Posterior vena cava (tissue), 2 donors: ENCODE data around the gene SLC29A1. TPM values are rescaled to one million over a fixed set of nuclear protein-coding genes. Genes with fewer than 3 reads are reported as not detected.

Source experiments
- DNase-seq: peaks from one replicate; pipeline ENCODE4 v3.0.0-alpha.2; 2020; ENCODE audit warnings: low spot score
- intact Hi-C, 2 donors: fragments of 100-400 bp; cut with DNase I; formaldehyde crosslinking; loops; one replicate each; pipeline versions ENCODE4 v1.14.1 to v1.14.2; 2022 to 2023
- total RNA-seq, 2 donors: library from RNA; stranded (reverse); fragmentation: NEBNext Ultra II Directional; extraction: Animal tissue kit (Norgen Biotek cat#: 25700); gene quantifications; one replicate each; pipeline ENCODE4 v1.2.1, GENCODE V29; 2021
- donor health status: DM: yes; HTN: yes; CAD: no.
- donor health status: DM: yes; HTN: yes; CAD: no.

The SLC29A1 gene
- total RNA-seq, 2 donors from 2014 or later: 76.5 to 80.0 TPM

DNA sequence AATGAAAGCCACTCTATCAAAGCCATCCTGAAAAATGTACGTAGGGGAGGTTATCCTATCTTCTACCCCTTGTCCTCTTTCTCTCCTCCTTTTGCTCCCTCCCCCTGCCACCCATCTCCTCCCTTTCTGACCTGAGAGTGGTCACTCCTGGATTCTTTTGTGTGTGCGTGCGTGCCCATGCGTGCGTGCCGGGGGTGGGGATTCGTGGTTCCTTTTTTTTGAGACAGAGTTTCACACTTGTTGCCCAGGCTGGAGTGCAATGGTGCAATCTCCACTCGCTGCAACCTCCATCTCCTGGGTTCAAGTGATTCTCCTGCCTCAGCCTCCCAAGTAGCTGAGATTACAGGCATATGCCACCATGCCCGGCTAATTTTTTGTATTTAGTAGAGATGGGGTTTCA, 8.0 kb downstream of the SLC29A1 start:
- peak; percentile 45 for DNase-seq

DNA sequence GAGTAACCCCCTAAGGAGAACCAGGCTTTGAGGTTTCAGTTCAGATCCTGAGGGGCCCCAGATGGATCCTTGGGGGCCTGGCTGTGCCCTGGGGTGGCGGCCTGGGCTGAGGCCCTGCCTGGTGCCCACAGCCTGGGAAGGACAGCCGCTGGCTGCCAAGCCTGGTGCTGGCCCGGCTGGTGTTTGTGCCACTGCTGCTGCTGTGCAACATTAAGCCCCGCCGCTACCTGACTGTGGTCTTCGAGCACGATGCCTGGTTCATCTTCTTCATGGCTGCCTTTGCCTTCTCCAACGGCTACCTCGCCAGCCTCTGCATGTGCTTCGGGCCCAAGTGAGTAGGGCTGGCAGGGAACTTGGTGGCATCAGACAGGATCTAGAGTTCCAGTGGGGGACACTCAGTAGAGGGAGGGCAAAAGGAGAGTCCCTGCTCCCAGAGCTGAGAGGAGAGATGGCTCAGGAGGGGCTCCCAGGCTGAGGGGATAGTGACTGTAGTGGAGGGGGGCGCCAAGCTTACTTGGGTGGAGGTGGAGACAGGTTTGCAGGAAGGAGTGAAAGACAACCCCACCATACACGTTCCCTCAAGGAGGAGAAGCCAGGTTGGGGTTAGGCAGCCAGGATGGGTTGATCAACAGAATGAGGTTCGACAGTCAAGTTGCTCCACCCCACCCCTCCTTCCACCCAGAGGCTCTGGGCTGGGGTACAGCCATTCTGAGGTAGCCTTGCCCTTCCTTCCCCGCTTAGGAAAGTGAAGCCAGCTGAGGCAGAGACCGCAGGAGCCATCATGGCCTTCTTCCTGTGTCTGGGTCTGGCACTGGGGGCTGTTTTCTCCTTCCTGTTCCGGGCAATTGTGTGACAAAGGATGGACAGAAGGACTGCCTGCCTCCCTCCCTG, 9.5 kb downstream of the SLC29A1 start:
- intact Hi-C loops: loop anchor here in 1 of 2 donors (10.0 kb wide), 1 partner anchor 118 kb away; no protein-coding TSS in a partner anchor
- DNase-seq: peak; percentile 74

More for the DNA sequence above, 8.0 kb downstream of the SLC29A1 start:
- intact Hi-C loops: loop anchor here in 1 of 2 donors (10.0 kb wide), 1 partner anchor 117 kb away; no protein-coding TSS in a partner anchor

DNA sequence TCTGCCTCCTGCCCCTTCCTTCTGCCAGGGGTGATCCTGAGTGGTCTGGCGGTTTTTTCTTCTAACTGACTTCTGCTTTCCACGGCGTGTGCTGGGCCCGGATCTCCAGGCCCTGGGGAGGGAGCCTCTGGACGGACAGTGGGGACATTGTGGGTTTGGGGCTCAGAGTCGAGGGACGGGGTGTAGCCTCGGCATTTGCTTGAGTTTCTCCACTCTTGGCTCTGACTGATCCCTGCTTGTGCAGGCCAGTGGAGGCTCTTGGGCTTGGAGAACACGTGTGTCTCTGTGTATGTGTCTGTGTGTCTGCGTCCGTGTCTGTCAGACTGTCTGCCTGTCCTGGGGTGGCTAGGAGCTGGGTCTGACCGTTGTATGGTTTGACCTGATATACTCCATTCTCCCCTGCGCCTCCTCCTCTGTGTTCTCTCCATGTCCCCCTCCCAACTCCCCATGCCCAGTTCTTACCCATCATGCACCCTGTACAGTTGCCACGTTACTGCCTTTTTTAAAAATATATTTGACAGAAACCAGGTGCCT, 10.2 kb downstream of the SLC29A1 start:
- intact Hi-C loops: loop anchor here in 1 of 2 donors (10.0 kb wide), 1 partner anchor 119 kb away; no protein-coding TSS in a partner anchor
- peak; percentile 61 for DNase-seq

GRCh38 chr6:44234101-44235025, 11.0 kb downstream of the SLC29A1 start:
- DNase-seq: peak; percentile 94
- intact Hi-C loops: loop anchor here (5.0 to 10.0 kb wide), 2 partner anchors 62 to 120 kb away; no protein-coding TSS in a partner anchor

GRCh38 chr6:44235269-44235668, 11.9 kb downstream of the SLC29A1 start:
- no peak for DNase-seq
- intact Hi-C loops: loop anchor here (5.0 to 10.0 kb wide), 2 partner anchors 63 to 120 kb away; no protein-coding TSS in a partner anchor

- intact Hi-C loops: loop anchor here (5.0 to 10.0 kb wide), 2 partner anchors 64 to 121 kb away; no protein-coding TSS in a partner anchor
- DNase-seq: peak; percentile 20
These were observed 12.6 kb downstream of the SLC29A1 start for GRCh38 chr6:44235891-44236516.

DNA sequence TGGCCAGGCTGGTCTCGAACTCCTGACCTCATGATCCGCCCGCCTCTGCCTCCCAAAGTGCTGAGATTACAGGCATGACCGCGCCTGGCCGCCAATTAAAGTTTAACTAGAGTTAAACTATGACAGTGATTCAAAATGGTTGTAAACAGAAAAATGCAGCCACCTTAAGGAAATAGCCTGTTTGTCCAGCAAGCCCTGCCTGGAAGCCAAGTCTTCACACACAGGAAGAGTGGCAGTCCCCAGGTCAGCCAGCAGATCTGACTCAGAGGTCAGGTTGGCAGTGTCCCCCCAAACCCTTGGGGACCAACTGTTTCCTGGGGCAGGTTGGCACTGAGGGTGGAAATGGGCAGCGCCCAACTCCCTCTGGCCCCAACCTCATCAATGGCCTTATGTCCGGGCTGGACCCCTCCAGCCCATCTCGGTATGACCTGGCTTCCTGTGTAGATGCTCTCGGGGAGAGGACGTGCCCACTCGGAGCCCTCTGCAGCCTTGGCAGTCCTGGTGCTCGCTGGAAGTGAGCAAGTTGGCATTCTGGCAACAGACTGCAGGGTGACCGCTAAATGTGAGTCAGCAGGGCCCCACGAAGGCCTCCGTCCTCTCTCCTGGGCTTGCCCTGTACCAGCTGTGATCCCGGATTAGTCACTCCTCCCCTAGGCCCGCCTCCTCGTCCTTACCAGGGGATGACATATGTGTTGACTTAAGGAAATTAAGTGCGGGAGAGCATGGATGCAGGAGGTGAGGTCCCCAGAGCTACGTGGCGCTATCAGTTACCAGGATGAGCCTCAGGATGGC, 13.8 kb downstream of the SLC29A1 start:
- intact Hi-C loops: loop anchor here (5.0 to 10.0 kb wide), 2 partner anchors 65 to 122 kb away; no protein-coding TSS in a partner anchor
- peak; percentile 96 for DNase-seq

DNA sequence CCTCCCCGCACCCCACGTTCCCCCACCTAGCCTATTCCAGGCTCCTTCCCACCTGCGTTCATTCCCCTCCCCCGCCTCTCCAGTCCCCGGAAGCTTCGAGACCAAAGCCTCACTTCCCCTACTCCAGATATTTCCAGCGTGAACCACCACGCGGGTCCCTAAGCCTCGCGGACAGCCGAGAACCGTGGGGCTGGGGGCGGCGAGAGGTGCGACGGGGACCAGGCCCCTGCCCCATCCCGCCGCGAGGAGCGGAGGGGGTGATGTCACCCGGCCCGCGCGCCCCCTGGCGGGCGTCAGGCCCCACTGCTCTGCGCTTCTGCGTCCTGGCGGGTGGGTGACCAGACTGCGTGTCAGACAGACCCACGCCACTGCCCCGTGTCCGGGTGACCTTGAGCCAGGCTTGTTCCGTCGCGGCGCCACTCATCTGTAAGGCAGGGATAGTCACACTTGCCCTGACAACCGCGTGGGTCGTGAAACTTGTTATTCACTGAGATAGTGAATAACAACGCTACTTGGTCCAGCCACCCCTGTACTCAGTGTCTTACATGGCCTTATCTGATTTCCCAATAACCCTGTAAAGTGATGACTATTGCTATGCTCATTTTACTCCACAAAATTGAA, 14.5 kb downstream of the SLC29A1 start:
- DNase-seq: peak; percentile 95
- intact Hi-C loops: loop anchor here (5.0 to 10.0 kb wide), 2 partner anchors 66 to 123 kb away; no protein-coding TSS in a partner anchor

DNA sequence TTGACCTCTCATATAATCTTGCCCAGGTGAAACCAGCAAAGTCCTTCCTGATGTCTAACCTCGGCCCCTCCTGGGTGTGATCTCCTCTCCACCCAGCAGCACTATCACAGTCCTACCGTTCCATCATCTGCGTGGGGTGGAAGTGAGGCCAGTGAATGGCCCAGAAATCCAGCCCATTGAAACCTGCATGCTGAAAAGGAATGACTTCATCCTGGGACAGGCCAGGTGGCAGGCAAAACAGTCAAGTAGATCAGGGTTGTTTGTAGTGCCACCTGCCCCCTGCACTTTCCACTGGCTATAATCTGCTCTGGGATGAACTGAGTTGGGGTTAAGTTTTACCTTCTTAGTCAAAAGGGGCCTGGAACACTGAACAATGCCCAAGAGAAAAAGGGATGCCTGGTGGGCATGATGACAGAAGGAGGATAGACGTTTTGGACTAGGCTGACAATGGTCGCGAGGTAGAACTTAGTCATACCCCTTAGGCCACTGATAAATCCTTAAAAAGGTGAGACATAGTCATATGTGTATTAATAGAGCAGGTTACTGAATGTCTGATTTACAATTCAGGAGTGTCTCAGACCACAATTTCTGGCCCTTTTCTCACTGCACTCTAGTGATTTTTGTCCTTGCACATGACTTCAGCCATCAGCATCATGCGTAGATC, 15.4 kb downstream of the SLC29A1 start:
- intact Hi-C loops: loop anchor here (5.0 to 10.0 kb wide), 2 partner anchors 67 to 124 kb away; no protein-coding TSS in a partner anchor
- peak; percentile 17 for DNase-seq

- intact Hi-C loops: no loop called here
- no peak for DNase-seq
These were observed 19.9 kb downstream of the SLC29A1 start for GRCh38 chr6:44243345-44243744.

- intact Hi-C loops: no loop called here
- no peak for DNase-seq
These were observed 22.1 kb downstream of the SLC29A1 start for GRCh38 chr6:44245391-44245911.

DNA sequence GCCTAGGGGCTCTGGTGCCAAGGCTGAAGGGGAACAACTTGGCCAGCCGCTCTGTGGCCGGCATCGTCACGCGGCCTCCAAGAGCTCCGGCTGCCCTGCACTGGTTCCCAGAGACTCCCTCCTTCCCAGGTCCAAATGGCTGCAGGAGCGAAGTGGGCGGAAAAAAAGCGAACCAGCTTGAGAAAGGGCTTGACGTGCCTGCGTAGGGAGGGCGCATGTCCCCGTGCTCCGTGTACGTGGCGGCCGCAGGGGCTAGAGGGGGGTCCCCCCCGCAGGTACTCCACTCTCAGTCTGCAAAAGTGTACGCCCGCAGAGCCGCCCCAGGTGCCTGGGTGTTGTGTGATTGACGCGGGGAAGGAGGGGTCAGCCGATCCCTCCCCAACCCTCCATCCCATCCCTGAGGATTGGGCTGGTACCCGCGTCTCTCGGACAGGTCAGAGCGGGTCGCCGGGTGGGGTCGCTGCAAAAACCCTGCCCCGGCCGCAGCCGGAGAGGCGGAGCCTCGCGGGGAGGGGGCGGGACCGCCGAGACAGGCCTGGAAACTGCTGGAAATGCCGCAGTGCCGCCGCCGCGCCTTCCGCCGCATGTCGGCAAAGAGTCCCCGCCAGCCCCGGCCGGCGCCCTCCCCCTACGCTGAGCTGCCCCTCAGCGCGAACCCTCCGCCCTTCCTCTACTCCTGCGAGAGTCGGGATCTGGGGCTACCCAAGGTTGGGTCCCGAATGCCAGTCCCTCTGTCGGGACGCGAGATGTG, 22.7 kb downstream of the SLC29A1 start:
- intact Hi-C loops: no loop called here
- peak; percentile 96 for DNase-seq

DNA sequence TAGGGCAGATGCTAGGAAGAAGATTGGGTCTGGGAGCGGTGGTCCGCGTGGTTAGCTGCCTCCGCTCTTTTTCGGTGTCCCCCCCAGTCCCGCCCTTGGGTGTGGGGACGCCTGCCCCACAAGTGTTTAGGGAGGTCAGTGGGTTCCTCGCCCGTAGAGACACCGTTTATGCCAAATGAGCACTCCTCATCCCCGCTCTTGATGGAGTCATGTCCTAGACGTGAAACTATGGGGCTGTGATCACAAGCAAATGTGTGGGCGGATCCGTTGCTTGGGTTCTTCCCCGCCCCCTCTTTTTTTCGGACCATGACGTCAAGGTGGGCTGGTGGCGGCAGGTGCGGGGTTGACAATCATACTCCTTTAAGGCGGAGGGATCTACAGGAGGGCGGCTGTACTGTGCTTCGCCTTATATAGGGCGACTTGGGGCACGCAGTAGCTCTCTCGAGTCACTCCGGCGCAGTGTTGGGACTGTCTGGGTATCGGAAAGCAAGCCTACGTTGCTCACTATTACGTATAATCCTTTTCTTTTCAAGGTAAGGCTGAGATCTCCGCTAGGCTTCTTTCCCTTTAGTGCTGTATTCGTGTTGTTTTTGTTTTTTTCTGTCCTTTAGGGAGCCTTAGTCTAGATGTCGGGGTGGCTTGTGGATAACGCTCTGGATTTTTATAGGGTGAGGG, 23.4 kb downstream of the SLC29A1 start, which contains the start of gene HSP90AB1:
TSS of gene HSP90AB1 (plus strand) at position 439 of the 675 bp plus-strand sequence. CDS start 1,529 bp downstream, outside the sequence.
- intact Hi-C loops: no loop called here

GRCh38 chr6:44247338-44248302, 24.2 kb downstream of the SLC29A1 start:
- intact Hi-C loops: no loop called here

More for the DNA sequence above, 23.4 kb downstream of the SLC29A1 start, which contains the start of gene HSP90AB1:
- peak; percentile 97 for DNase-seq

More at GRCh38 chr6:44247338-44248302, 24.2 kb downstream of the SLC29A1 start:
- DNase-seq: peak; percentile 94
